HG03439 (cell line): ENCODE measurements around the gene LRRFIP1.
A peak's percentile ranks its signal among the peaks of the same experiment; 100 is the strongest.
"Not testable (repeated sequence)": the region's sequence is repeated elsewhere in the genome, so short reads cannot be mapped to it uniquely, and the experiment has no call there.

Source experiments
- ATAC-seq: cut with Tn5 transposase; IDR thresholded peaks from one replicate; pipeline ENCODE4 v1.9.1; 2021; ENCODE audit warnings: mild to moderate bottlenecking, moderate library complexity; ENCODE audit not compliant: unreplicated experiment

LRRFIP1 gene

GRCh38 chr2:237765122-237765521 is 137.7 kb downstream of the LRRFIP1 start:
- not testable (repeated sequence) for ATAC-seq

GRCh38 chr2:237765875-237766274 is 138.5 kb downstream of the LRRFIP1 start:
- no peak for ATAC-seq

- ATAC-seq, result no peak
These were observed 139.0 kb downstream of the LRRFIP1 start for GRCh38 chr2:237766340-237766739.

- no peak for ATAC-seq
These were observed 145.1 kb downstream of the LRRFIP1 start for GRCh38 chr2:237772513-237772912.

- no peak for ATAC-seq
These were observed 146.4 kb downstream of the LRRFIP1 start for GRCh38 chr2:237773826-237774225.

- peak; percentile 66 for ATAC-seq
These were observed 147.6 kb downstream of the LRRFIP1 start for GRCh38 chr2:237774811-237775553.

GRCh38 chr2:237779521-237779920 is 152.1 kb downstream of the LRRFIP1 start:
- no peak for ATAC-seq

GRCh38 chr2:237782181-237782580 is 154.8 kb downstream of the LRRFIP1 start:
- ATAC-seq, result no peak

- not testable (repeated sequence) for ATAC-seq
These were observed 156.3 kb downstream of the LRRFIP1 start for GRCh38 chr2:237783678-237784077.

- no peak for ATAC-seq
These were observed 159.5 kb downstream of the LRRFIP1 start for GRCh38 chr2:237786936-237787335.

- no peak for ATAC-seq
These were observed 163.0 kb downstream of the LRRFIP1 start for GRCh38 chr2:237790353-237790752.

GRCh38 chr2:237791977-237792727 is 164.8 kb downstream of the LRRFIP1 start:
- ATAC-seq, result no peak

- ATAC-seq, result no peak
These were observed 169.9 kb downstream of the LRRFIP1 start for GRCh38 chr2:237797253-237797652.

- ATAC-seq, result no peak
These were observed 171.1 kb downstream of the LRRFIP1 start, which contains the start of gene RBM44 for GRCh38 chr2:237798236-237799059. TSS of gene RBM44 (plus strand) at chr2:237798779. CDS start at chr2:237813610, 14,831 bp downstream.

- ATAC-seq, result no peak
These were observed 171.7 kb downstream of the LRRFIP1 start for GRCh38 chr2:237799060-237799428.

GRCh38 chr2:237801466-237801865 is 174.1 kb downstream of the LRRFIP1 start:
- ATAC-seq, result no peak

GRCh38 chr2:237806334-237806733 is 178.9 kb downstream of the LRRFIP1 start:
- no peak for ATAC-seq

GRCh38 chr2:237815637-237816036 is 188.2 kb downstream of the LRRFIP1 start:
- ATAC-seq, result no peak

GRCh38 chr2:237816531-237816930 is 189.1 kb downstream of the LRRFIP1 start:
- no peak for ATAC-seq

- ATAC-seq, result no peak
These were observed 190.7 kb downstream of the LRRFIP1 start for GRCh38 chr2:237818066-237818473.

- no peak for ATAC-seq
These were observed 191.8 kb downstream of the LRRFIP1 start for GRCh38 chr2:237819231-237819630.
